Uterus (tissue), 2 donors: ENCODE measurements around the gene DSG3.

Source experiments
- POLR2A ChIP-seq, 2 donors: fragments of 450-650 bp; IDR thresholded peaks; one replicate each; pipeline ENCODE4 v1.6.1; 2016; ENCODE audit warnings: antibody characterized with exemption in 2 of 2, mild to moderate bottlenecking in 1 of 2, moderate library complexity in 1 of 2
- TF ChIP-seq, protein P1 (sequence below), 4 experiments: fragments of 200-600 bp in 2 of 4; fragments of 450-650 bp in 2 of 4; sonication (generic) in 2 of 4; IDR thresholded peaks; one replicate each; pipeline ENCODE4 v1.5.1; 2016 to 2019; ENCODE audit warnings: antibody characterized with exemption in 4 of 4, mild to moderate bottlenecking in 2 of 4, moderate library complexity in 1 of 4

DNA sequence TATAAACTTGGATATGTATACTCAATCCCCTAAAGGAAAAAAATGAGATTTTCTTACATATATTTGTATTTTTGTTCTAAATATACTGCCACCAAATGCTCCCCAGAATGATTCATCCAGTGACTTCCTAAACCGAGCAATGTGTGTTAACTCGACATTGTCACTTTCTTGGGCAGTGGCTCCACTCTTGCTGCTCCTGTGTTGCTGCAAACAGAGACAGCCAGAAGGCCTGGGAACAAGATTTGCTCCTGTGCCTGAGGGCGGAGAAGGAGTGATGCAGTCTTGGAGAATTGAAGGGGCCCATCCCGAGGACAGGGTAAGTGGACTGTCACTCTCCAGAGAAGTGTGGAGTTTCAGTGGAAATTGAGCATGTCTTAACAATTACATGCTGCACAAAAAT, 38.3 kb upstream of the DSG3 start:
- TF ChIP-seq, protein P1, sequence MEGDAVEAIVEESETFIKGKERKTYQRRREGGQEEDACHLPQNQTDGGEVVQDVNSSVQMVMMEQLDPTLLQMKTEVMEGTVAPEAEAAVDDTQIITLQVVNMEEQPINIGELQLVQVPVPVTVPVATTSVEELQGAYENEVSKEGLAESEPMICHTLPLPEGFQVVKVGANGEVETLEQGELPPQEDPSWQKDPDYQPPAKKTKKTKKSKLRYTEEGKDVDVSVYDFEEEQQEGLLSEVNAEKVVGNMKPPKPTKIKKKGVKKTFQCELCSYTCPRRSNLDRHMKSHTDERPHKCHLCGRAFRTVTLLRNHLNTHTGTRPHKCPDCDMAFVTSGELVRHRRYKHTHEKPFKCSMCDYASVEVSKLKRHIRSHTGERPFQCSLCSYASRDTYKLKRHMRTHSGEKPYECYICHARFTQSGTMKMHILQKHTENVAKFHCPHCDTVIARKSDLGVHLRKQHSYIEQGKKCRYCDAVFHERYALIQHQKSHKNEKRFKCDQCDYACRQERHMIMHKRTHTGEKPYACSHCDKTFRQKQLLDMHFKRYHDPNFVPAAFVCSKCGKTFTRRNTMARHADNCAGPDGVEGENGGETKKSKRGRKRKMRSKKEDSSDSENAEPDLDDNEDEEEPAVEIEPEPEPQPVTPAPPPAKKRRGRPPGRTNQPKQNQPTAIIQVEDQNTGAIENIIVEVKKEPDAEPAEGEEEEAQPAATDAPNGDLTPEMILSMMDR (IDR thresholded peaks at IDR 0.05): no peak
- TF ChIP-seq POLR2A (IDR thresholded peaks at IDR 0.05): no peak
